Activated CD4-positive, CD25-positive, alpha-beta regulatory T cell treated with anti-CD3 and anti-CD28 coated beads, Interleukin-2, amount 50 U/mL, for 72 hours (primary cell): ENCODE data around the gene PIGQ.

Source experiments
- DNase-seq: peaks from one replicate; pipeline ENCODE4 v3.0.0; 2021

The PIGQ gene

DNA sequence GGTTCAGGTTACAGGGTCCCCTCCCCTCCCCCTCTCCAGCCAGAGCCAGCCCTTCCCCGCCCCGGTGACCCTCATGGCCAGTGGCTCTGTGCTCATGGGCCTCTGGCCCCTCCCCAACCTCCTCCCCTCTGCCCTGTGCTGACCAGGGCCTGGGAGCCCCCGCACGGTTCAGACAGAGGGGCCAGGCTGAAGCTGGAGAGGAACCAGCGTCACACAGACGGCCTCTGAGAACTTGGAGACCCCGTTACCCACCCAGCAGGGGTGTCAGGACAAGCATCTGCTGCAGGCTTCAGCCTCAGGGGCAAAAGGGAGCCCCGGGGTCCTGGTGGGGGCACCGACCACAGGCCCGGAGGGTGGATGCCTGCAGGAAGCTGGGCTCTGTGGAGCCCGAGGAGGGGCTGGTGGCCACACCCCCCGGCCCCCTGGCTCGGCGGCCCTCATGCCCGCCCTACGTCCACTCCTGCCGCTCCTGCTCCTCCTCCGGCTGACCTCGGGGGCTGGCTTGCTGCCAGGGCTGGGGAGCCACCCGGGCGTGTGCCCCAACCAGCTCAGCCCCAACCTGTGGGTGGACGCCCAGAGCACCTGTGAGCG is 61.1 kb downstream of the PIGQ start, which contains the start of gene WFIKKN1:
TSS of gene WFIKKN1 (plus strand) at position 171 of the 591 bp plus-strand sequence. CDS start at position 440, 269 bp downstream.
- DNase-seq: no peak

DNA sequence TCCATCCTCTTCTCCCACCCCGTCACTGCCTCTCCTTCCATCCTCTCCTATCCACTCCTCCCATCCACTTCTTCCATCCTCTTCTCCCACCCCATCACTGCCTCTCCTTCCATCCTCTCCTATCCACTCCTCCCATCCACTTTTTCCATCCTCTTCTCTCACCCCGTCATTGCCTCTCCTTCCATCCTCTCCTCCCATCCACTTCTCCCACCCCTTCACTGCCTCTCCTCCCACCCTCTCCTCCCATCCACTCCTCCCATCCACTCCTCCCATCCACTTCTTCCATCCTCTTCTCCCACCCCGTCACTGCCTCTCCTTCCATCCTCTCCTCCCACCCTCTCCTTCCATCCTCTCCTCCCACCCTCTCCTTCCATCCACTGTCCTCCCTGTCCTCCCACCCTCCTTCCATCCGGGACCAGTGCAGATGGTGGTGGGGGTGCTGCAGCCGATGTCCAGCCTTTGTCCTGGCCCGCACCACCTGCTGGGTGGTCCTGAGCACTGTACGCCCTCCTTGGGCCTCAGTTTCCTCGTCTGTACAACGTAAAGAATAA is 62.1 kb downstream of the PIGQ start:
- no peak for DNase-seq

DNA sequence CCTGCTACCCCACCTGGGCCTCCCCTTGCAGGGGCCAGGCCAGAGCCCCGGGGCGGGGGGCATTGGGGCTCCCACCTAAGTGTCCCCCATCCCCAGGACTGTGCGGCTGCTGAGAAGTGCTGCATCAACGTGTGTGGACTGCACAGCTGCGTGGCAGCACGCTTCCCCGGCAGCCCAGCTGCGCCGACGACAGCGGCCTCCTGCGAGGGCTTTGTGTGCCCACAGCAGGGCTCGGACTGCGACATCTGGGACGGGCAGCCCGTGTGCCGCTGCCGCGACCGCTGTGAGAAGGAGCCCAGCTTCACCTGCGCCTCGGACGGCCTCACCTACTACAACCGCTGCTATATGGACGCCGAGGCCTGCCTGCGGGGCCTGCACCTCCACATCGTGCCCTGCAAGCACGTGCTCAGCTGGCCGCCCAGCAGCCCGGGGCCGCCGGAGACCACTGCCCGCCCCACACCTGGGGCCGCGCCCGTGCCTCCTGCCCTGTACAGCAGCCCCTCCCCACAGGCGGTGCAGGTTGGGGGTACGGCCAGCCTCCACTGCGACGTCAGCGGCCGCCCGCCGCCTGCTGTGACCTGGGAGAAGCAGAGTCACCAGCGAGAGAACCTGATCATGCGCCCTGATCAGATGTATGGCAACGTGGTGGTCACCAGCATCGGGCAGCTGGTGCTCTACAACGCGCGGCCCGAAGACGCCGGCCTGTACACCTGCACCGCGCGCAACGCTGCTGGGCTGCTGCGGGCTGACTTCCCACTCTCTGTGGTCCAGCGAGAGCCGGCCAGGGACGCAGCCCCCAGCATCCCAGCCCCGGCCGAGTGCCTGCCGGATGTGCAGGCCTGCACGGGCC is 62.9 kb downstream of the PIGQ start:
- no peak for DNase-seq

DNA sequence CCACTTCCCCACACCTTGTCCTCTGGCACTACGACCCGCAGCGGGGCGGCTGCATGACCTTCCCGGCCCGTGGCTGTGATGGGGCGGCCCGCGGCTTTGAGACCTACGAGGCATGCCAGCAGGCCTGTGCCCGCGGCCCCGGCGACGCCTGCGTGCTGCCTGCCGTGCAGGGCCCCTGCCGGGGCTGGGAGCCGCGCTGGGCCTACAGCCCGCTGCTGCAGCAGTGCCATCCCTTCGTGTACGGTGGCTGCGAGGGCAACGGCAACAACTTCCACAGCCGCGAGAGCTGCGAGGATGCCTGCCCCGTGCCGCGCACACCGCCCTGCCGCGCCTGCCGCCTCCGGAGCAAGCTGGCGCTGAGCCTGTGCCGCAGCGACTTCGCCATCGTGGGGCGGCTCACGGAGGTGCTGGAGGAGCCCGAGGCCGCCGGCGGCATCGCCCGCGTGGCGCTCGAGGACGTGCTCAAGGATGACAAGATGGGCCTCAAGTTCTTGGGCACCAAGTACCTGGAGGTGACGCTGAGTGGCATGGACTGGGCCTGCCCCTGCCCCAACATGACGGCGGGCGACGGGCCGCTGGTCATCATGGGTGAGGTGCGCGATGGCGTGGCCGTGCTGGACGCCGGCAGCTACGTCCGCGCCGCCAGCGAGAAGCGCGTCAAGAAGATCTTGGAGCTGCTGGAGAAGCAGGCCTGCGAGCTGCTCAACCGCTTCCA is 63.7 kb downstream of the PIGQ start:
- DNase-seq: no peak
